Measurements from ENCODE around the gene NDUFA6.

Gene NDUFA6

DNA sequence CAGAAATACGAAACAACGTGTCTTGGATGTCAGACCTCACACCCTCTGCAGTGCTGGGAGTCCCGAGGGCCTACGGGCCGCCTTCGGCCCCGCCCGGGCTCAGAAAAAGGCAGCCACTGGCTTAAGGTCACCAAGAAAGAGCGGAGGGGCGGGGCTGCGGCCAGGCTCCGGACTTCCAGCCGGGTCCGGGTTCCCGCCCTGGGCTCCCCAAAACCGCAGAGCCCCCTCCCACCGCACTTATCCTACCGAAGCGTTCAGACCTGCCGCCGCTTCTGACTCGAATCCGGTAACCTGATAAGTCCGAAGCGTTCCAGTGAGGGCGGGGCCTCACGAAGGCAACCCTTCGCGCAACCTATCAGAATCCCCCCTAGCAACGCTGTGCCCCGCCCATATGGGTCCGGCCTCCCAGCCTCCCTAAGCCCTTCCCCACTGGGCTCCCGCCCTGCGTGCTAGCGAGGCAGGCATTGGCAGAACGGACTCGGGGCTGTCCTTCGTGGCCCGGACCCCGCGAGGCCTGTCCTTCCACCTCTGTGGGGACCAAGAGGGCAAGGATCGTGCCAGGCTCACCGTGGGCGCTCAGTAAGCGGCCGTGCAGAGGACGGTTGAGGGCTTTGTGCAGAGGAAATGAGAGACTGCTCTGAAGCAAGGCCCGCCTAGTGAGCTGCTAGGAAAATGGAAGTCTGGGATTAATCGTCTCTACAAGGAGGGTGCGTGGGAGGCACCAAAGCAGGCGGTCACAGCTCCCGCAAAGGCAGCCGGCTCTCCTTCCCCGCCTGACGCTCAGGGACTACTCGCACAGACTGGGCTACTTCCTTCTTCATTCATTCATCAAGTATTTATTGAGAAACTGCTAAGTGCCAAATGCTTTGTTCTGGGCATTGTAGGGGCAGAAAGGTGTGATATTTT, 19.8 kb downstream of the NDUFA6 start, which contains the start of gene NAGA:
NAGA (minus strand) TSS at position 296 of the 906 bp plus-strand sequence. CDS start 515 bp downstream, outside the sequence.
- DNase-seq (ENCODE audit: low read depth): peak; percentile 98
- no peak for TF ChIP-seq CTCF (IDR thresholded peaks at IDR 0.05; ENCODE audit: insufficient read depth, low read depth, low read length, missing control alignments)

DNA sequence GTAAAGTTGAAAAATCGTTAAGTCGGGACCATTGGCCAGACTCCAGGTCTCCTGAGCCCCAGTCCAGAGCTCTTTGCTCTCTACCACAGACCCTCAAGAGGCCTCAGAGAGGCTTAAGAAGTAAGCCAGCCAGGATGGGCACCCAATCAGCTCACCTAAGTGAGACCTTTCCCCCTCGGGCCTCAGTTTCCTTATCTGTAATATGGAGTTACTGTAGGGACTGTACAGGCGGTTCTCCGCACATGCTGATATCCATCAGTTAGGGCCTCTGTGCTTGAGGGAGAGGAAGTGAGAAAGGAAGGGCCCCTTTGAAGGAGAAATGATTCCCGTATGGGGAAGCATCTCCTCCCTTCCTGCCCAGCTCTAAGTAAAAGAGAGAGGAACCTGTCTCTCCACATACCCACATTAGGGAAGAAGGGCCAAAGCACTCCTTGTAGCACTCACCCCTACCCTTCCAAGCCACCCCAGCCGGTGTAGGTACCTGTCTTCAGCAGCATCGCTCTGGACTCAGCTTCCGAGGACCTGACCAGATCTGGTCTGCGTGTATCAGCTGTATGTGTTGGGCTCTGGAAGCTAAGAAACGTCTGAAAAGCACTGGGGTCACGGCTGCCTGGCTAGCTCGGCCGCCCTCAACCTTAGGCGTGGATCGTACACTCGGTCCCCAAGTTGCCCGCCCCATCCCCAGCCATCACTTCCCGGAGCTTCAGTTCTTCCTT, 20.6 kb downstream of the NDUFA6 start:
- no peak for TF ChIP-seq CTCF (IDR thresholded peaks at IDR 0.05; ENCODE audit: insufficient read depth, low read depth, low read length, missing control alignments)
- peak overlapping the region; percentile 77 for H3K4me3 ChIP-seq (ENCODE audit: low read depth, low read length)
- DNase-seq (ENCODE audit: low read depth): no peak

More for the DNA sequence above, 19.8 kb downstream of the NDUFA6 start, which contains the start of gene NAGA:
- peak within 1 kb of the TSS; percentile 77 for H3K4me3 ChIP-seq (ENCODE audit: low read depth, low read length)

- no peak for TF ChIP-seq CTCF (IDR thresholded peaks at IDR 0.05; ENCODE audit: insufficient read depth, low read depth, low read length, missing control alignments)
- no peak for DNase-seq (ENCODE audit: low read depth)
- H3K4me3 ChIP-seq (ENCODE audit: low read depth, low read length): no peak overlapping the region
Measured at GRCh38 chr22:42068291-42068690, 22.3 kb downstream of the NDUFA6 start.

GRCh38 chr22:42067671-42068251, 22.8 kb downstream of the NDUFA6 start:
- no peak overlapping the region for H3K4me3 ChIP-seq (ENCODE audit: low read depth, low read length)
- DNase-seq (ENCODE audit: low read depth): no peak
- TF ChIP-seq CTCF (IDR thresholded peaks at IDR 0.05; ENCODE audit: insufficient read depth, low read depth, low read length, missing control alignments): no peak

- DNase-seq (ENCODE audit: low read depth): no peak
- TF ChIP-seq CTCF (IDR thresholded peaks at IDR 0.05; ENCODE audit: insufficient read depth, low read depth, low read length, missing control alignments): no peak
- H3K4me3 ChIP-seq (ENCODE audit: low read depth, low read length): no peak overlapping the region
Measured at GRCh38 chr22:42066937-42067336, 23.6 kb downstream of the NDUFA6 start.

DNA sequence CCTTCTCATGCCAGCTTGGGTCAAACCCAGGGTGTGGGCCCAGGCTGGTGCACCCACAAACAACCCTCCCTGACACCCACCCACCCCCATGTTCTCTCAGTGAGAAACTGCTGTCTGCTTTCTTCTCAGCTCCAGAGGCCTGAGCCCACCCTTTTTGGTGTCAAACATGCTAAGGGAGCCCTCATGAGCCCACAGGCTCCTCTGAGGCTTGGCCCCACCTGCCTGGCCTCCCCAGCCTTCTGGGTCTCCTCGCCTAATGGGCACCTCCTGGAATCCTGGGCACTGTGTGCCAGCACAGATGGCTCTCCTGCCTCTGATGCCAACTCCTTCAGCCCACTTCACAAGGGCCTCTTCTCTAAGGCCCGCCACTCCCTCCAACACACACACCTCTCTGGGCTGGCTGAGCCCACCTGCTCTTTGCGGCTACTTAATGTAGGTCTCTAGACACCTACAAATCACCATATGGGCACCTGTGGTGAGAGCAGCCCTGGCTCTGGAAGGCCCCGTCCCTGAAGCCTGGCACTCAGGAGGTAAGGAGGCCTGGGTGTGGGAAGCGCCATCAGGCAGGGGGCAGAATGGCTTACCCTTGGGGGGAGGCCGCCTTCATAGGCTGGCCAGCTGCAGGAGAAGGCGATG, 24.3 kb downstream of the NDUFA6 start:
- H3K4me3 ChIP-seq (ENCODE audit: low read depth, low read length): no peak overlapping the region
- TF ChIP-seq CTCF (IDR thresholded peaks at IDR 0.05; ENCODE audit: insufficient read depth, low read depth, low read length, missing control alignments): no peak
- no peak for DNase-seq (ENCODE audit: low read depth)
